GM13977 (cell line): ENCODE results near the gene NUDT3.
"Not testable (repeated sequence)": the region's sequence is repeated elsewhere in the genome, so short reads cannot be mapped to it uniquely, and the experiment has no call there.

Experiments
- DNase-seq: peaks from one replicate; pipeline ENCODE4 v3.0.0; 2012; ENCODE audit warnings: low spot score
- CTCF ChIP-seq: IDR thresholded peaks from 2 replicates; pipeline ENCODE4 v1.5.1; 2012; ENCODE audit warnings: mild to moderate bottlenecking, control low read depth; ENCODE audit not compliant: insufficient read depth; ENCODE audit errors: extremely low read depth, missing control alignments
- in situ Hi-C: fragments of 300-500 bp; cut with MboI; formaldehyde crosslinking; loops from one replicate; pipeline ENCODE4 v1.12.0; 2022; ENCODE audit warnings: low sequenced_read_pairs, low pct_unique_long_range_greater_than_20kb, mixed read lengths, inconsistent platforms; ENCODE audit not compliant: unreplicated experiment

NUDT3 gene

GRCh38 chr6:34267746-34268145 is 124.7 kb downstream of the NUDT3 start:
- TF ChIP-seq CTCF, result no peak
- in situ Hi-C loops, result no loop called here
- DNase-seq, result no peak

DNA sequence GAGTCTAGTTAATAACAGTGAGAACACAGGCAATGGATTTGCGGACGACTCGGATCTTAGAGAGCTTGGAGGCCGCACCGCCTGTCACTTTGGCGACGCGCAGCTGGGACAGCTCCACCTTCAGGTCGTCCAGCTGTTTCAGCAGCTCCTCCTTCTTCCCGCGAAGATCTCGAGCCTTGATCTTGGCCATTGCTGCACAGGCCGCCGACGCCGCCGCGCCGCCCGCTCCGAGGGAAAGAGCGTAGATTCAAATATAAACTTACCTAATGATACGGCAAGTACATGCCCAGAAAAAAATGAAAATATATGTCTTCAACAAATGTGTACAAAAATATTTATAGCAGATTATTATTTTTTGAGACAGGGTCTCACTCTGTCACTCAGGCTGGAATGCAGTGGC is 129.0 kb downstream of the NUDT3 start:
- DNase-seq, in situ Hi-C loops: not testable (repeated sequence)

DNA sequence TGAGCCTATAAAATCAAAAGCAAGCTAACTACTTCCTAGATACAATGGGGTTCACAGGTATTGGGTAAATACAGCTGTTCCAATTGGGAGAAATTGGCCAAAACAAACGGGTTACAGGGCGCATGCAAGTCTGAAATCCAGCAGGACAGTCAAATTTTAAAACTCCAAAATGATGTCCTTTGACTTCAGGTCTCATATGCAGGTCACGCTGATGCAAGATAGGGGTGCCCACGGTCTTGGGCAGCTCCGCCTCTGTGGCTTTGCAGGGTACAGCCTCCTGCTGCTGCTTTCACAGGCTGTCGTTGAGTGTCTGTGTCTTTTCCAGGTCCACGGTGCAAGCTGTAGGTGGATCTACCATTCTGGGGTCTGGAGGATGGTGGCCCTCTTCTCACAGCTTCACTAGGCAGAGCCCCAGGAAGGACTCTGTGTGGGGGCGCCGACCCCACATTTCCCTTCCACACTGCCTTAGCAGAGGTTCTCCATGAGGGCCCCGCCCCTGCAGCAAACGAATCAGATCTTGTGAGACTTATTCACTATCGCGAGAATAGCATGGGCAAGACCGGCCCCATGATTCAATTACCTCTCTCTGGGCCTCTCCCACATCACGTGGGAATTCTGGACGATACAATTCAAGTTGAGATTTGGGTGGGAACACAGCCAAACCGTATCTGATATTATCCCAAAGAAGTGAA is 131.7 kb downstream of the NUDT3 start:
- TF ChIP-seq CTCF, result no peak

GRCh38 chr6:34259529-34260069 is 132.9 kb downstream of the NUDT3 start:
- in situ Hi-C loops, result loop anchor here (10.0 kb wide), 1 partner anchor 155 kb away; no protein-coding TSS in a partner anchor
- no peak for TF ChIP-seq CTCF
- no peak for DNase-seq

More for the DNA sequence above, 131.7 kb downstream of the NUDT3 start:
- in situ Hi-C loops, result no loop called here
- DNase-seq, result no peak

- not testable (repeated sequence) for DNase-seq
- in situ Hi-C loops, result loop anchor here (10.0 kb wide), 1 partner anchor 162 kb away; no protein-coding TSS in a partner anchor
Observed at GRCh38 chr6:34252395-34252794, 140.1 kb downstream of the NUDT3 start.

DNA sequence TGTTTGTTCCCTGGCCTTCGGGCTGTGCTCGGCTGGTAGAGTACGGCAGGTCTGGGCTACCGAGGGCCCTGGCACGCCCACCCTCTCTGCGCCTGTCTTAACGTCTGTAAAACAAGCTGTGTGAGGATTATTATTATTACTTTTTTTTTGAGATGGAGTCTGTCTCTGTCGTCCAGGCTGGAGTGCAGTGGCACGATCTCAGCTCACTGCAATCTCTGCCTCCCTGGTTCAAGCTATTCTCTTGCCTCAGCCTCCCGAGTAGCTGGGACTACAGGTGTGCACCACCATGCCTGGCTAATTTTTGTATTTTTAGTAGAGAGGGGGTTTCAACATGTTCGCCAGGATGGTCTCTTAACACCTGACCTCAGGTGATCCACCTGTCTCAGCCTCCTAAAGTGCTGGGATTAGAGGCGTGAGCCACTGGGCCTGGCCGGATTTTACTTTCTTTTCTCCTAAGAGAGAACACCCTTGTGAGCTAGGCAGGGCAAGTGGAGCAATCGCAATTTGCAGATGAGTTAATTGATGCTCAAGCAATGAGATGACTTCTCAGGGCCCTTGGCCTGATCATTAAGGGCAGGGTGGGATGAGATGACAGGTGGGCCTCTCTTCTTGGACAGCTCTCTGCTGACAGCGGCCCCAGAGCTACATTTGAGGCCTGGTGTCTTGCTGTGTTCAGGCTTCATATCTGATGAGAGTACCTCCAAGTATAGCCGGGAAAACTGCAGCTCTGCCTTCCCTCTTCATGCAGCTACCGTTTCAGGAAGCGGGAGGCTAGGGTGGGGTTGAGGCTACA is 142.8 kb downstream of the NUDT3 start:
- in situ Hi-C loops, result loop anchor here (10.0 to 25.0 kb wide), 2 partner anchors 165 to 363 kb away; no protein-coding TSS in a partner anchor
- no peak for TF ChIP-seq CTCF
- DNase-seq, result no peak

- peak; percentile 97 for DNase-seq
- peak; percentile 90 for TF ChIP-seq CTCF
- in situ Hi-C loops, result loop anchor here (25.0 kb wide), 1 partner anchor 363 kb away; no protein-coding TSS in a partner anchor
Observed at GRCh38 chr6:34248727-34249468, 143.6 kb downstream of the NUDT3 start, which contains the start of gene SMIM29. Gene SMIM29, minus strand, starts transcription at chr6:34249006. Its CDS starts 1,215 bp downstream, at chr6:34247791.
